SU-DHL-6 (cell line): ENCODE measurements around the gene RABL6.
"Not testable (repeated sequence)": the region's sequence is repeated elsewhere in the genome, so short reads cannot be mapped to it uniquely, and the experiment has no call there.

ENCODE experiments used
- H2AFZ ChIP-seq: fragments of 200-600 bp; sonication (generic); 2 replicates; pipeline ENCODE4 v1.6.1; 2014; ENCODE audit warnings: low read depth, mild to moderate bottlenecking, moderate library complexity, mixed read lengths, antibody characterized with exemption, low read length; ENCODE audit not compliant: severe bottlenecking
- H3F3A ChIP-seq: fragments of 200-600 bp; shearing (Covaris generic); 2 replicates; pipeline ENCODE4 v1.6.0; 2016; ENCODE audit warnings: antibody characterized with exemption, mild to moderate bottlenecking; ENCODE audit not compliant: insufficient read depth
- H3K27ac ChIP-seq: fragments of 200-600 bp; sonication (generic); 2 replicates; pipeline ENCODE4 v1.5.1; 2016; ENCODE audit warnings: low read depth, mild to moderate bottlenecking, low read length, moderate library complexity, mixed read lengths
- H3K27me3 ChIP-seq: fragments of 200-600 bp; sonication (generic), shearing (Covaris generic); 2 replicates; pipeline ENCODE4 v1.6.0; 2014; ENCODE audit warnings: mild to moderate bottlenecking, low read length
- H3K36me3 ChIP-seq: fragments of 200-600 bp; sonication (generic); 2 replicates; pipeline ENCODE4 v1.6.1; 2014; ENCODE audit warnings: mild to moderate bottlenecking, low read length, mixed read lengths
- H3K4me2 ChIP-seq: fragments of 300-600, 200-600 bp; shearing (Covaris generic), sonication (generic); 2 replicates; pipeline ENCODE4 v1.6.0; 2014; ENCODE audit warnings: low read length, low read depth, mild to moderate bottlenecking; ENCODE audit not compliant: poor library complexity, severe bottlenecking
- H3K4me3 ChIP-seq: fragments of 200-600 bp; sonication (generic); 2 replicates; pipeline ENCODE4 v1.5.1; 2014; ENCODE audit warnings: antibody characterized with exemption, low read length, mild to moderate bottlenecking, mixed read lengths; ENCODE audit not compliant: insufficient read depth, poor library complexity, severe bottlenecking
- H3K79me2 ChIP-seq: fragments of 200-600 bp; sonication (generic); 2 replicates; pipeline ENCODE4 v1.6.1; 2014; ENCODE audit warnings: mild to moderate bottlenecking, low read length, moderate library complexity; ENCODE audit not compliant: insufficient read depth
- H3K9ac ChIP-seq: fragments of 200-600 bp; sonication (generic); 2 replicates; pipeline ENCODE4 v1.7.0; 2014; ENCODE audit warnings: mild to moderate bottlenecking, low read length
- H3K9me2 ChIP-seq: fragments of 200-600 bp; sonication (generic); replicated peaks from 2 replicates; pipeline ENCODE4 v1.6.1; 2014; ENCODE audit warnings: low read length; ENCODE audit not compliant: insufficient read depth
- H3K9me3 ChIP-seq: fragments of 200-600 bp; sonication (generic); 2 replicates; pipeline ENCODE4 v1.6.1; 2014; ENCODE audit warnings: low read length, mixed read lengths; ENCODE audit not compliant: insufficient read depth
- H4K20me1 ChIP-seq: fragments of 200-600 bp; sonication (generic); 2 replicates; pipeline ENCODE4 v1.6.1; 2014; ENCODE audit warnings: low read depth, mild to moderate bottlenecking, antibody characterized with exemption, low read length, moderate library complexity, mixed read lengths
- EZH2phosphoT487 ChIP-seq: fragments of 200-600 bp; sonication (generic), shearing (Covaris generic); conservative IDR thresholded peaks from 2 replicates; pipeline ENCODE4 v1.6.1; 2018; ENCODE audit warnings: mild to moderate bottlenecking, antibody characterized with exemption, low read length, moderate library complexity, mixed read lengths
- TF ChIP-seq, protein P1 (sequence below): fragments of 200-600 bp; sonication (generic); IDR thresholded peaks from one replicate; pipeline ENCODE4 v1.5.1; 2017; ENCODE audit warnings: antibody characterized with exemption, mild to moderate bottlenecking, low read length, moderate library complexity; ENCODE audit not compliant: insufficient read depth, poor library complexity, severe bottlenecking

RABL6 gene

DNA sequence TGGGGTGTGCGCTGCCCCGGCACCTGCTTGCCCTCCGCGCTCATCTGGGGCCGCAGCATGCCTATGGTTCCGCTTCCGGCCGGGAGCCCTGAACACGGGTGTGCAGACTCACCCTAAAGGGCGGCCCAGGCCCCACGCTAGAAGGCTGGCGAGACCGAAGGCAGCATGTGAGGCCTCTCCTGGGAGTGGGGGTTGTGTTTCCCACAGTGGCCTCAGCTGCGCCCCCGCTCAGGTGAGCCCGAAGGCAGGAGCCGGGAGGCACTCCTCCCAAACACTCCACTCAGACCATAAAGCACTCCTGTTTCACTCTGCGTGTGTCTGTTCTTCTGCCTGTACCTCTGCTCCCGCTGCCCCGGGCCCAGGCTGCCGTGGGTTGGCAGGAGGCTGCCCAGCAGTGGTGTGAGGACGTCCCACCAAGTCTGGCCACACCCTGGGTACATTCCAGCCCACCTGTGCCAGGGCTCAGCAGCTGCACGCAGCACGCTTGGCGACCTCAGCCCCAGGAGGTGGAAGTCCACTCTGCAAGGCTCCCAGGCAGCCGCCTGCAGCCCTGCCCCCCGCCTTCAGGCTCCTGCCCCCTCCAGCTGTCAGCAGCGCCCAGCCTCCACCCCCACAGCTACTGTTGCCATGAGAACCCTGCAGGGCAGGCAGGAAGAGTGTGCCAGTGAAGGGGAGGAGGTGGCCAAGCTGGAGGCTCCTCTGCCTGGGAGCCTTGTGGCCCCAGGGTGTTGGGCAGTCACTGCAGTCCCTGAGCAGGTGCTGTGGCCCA lies 33.3 kb downstream of the RABL6 start:
- no peaks in the 10 kb centered on the region; the same call in 1 of the 2 replicates for H3F3A ChIP-seq
- H3K27me3 ChIP-seq: no peaks in the 10 kb centered on the region
- no peak overlapping the region for H3K4me2 ChIP-seq
- no peaks in the 10 kb centered on the region for H3K79me2 ChIP-seq
- no peaks in the 10 kb centered on the region for H3K9me2 ChIP-seq
- H3K4me3 ChIP-seq: no peak overlapping the region
- H3K9me3 ChIP-seq: no peaks in the 10 kb centered on the region
- H4K20me1 ChIP-seq: no peaks in the 10 kb centered on the region
- no peak overlapping the region for H3K9ac ChIP-seq
- TF ChIP-seq EZH2phosphoT487: no peak
- TF ChIP-seq, protein P1, sequence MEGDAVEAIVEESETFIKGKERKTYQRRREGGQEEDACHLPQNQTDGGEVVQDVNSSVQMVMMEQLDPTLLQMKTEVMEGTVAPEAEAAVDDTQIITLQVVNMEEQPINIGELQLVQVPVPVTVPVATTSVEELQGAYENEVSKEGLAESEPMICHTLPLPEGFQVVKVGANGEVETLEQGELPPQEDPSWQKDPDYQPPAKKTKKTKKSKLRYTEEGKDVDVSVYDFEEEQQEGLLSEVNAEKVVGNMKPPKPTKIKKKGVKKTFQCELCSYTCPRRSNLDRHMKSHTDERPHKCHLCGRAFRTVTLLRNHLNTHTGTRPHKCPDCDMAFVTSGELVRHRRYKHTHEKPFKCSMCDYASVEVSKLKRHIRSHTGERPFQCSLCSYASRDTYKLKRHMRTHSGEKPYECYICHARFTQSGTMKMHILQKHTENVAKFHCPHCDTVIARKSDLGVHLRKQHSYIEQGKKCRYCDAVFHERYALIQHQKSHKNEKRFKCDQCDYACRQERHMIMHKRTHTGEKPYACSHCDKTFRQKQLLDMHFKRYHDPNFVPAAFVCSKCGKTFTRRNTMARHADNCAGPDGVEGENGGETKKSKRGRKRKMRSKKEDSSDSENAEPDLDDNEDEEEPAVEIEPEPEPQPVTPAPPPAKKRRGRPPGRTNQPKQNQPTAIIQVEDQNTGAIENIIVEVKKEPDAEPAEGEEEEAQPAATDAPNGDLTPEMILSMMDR: no peak
- no peak overlapping the region for H3K27ac ChIP-seq
- no peaks in the 10 kb centered on the region for H3K36me3 ChIP-seq
- no peak overlapping the region for H2AFZ ChIP-seq

DNA sequence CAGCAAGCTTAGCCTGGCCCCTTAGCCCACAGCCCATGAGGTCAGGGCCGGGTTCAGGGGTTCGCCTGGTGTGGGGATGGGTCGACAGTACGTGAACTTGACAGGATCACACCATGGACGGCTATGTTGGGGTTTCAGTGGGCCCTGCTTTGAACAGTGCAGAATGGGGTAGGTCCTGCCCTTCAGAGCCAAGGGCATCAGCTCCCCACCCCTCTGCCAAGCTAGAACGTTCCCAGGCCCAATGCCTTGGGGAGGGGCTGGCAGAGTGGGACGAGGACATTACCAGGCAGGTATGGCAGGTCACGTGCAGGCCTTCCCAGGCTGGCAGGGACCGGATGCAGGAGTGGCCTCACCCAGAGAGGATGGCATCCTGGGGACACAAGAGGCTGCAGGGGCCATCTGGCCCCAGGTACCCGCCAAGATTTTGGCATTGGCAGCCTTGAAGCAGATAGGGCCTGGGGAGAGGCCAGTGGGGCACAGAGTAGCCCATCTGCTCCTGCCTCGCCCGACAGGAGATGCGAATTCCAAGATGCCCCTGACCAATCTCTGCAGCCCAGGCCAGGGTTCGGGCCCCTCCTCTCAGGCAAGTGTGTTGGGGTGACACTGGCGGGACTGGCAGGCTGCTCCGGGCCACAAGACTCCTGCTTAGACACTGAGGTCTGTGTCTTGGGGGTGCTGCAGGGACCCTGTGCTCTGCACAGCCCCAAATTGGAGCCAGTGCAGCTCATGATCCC lies 34.1 kb downstream of the RABL6 start:
- H3K4me2 ChIP-seq: peak overlapping the region; percentile 75
- H3K27ac ChIP-seq, H3K79me2 ChIP-seq, H3K36me3 ChIP-seq, H3K9ac ChIP-seq, H2AFZ ChIP-seq, H3K4me3 ChIP-seq, H4K20me1 ChIP-seq, H3K27me3 ChIP-seq, H3F3A ChIP-seq, H3K9me2 ChIP-seq, H3K9me3 ChIP-seq: not testable (repeated sequence)

- not testable (repeated sequence) for H3K36me3 ChIP-seq, H2AFZ ChIP-seq, H4K20me1 ChIP-seq, H3K27me3 ChIP-seq, H3F3A ChIP-seq, H3K9me2 ChIP-seq, H3K9me3 ChIP-seq, H3K79me2 ChIP-seq
- Histone ChIP-seq H3K4me3 (peak within 1 kb of the TSS; percentile 49), H3K27ac (peak within 1 kb of the TSS; percentile 50; the same call in 1 of the 2 replicates), H3K9ac (peak within 1 kb of the TSS; percentile 52), H3K4me2 (peak within 1 kb of the TSS; percentile 75)
- TF ChIP-seq, protein P1: peak; percentile 74
Measured at GRCh38 chr9:136842380-136842948, 34.7 kb downstream of the RABL6 start, which contains the start of gene AJM1. AJM1 (plus strand) TSS chr9:136842478; CDS start chr9:136844415, 1,937 bp downstream.

- not testable (repeated sequence) for H3K36me3 ChIP-seq, H4K20me1 ChIP-seq, H3K9me2 ChIP-seq, H3K9me3 ChIP-seq, H2AFZ ChIP-seq, H3K27me3 ChIP-seq, H3K79me2 ChIP-seq, H3K4me3 ChIP-seq, H3F3A ChIP-seq
- Histone ChIP-seq H3K4me2 (peak overlapping the region; percentile 36), H3K27ac (peak overlapping the region; percentile 27; the same call in 1 of the 2 replicates), H3K9ac (peak overlapping the region; percentile 7; the same call in 1 of the 2 replicates)
Measured at GRCh38 chr9:136843159-136843800, 35.5 kb downstream of the RABL6 start.
